ENCODE results near the gene YEATS4.
"Not testable (repeated sequence)": the region's sequence is repeated elsewhere in the genome, so short reads cannot be mapped to it uniquely, and the experiment has no call there.

YEATS4 gene

GRCh38 chr12:69359531-69360347, at the start of gene YEATS4:
YEATS4 (plus strand) TSS chr12:69359743; CDS start chr12:69359973, 230 bp downstream.
- peak; percentile 83 for DNase-seq (ENCODE audit: low read depth)

- no peak for DNase-seq (ENCODE audit: low read depth)
Observed at GRCh38 chr12:69313209-69313608, 46.3 kb upstream of the YEATS4 start.

- DNase-seq (ENCODE audit: low read depth): not testable (repeated sequence)
Observed at GRCh38 chr12:69316784-69317183, 42.8 kb upstream of the YEATS4 start.

- DNase-seq (ENCODE audit: low read depth): not testable (repeated sequence)
Observed at GRCh38 chr12:69317233-69317632, 42.3 kb upstream of the YEATS4 start.

- no peak for DNase-seq (ENCODE audit: low read depth)
Observed at GRCh38 chr12:69318225-69318624, 41.3 kb upstream of the YEATS4 start.

- no peak for DNase-seq (ENCODE audit: low read depth)
Observed at GRCh38 chr12:69321351-69321750, 38.2 kb upstream of the YEATS4 start.

- no peak for DNase-seq (ENCODE audit: low read depth)
Observed at GRCh38 chr12:69324797-69325466, 34.6 kb upstream of the YEATS4 start.

- no peak for DNase-seq (ENCODE audit: low read depth)
Observed at GRCh38 chr12:69328426-69328825, 31.1 kb upstream of the YEATS4 start.

- DNase-seq (ENCODE audit: low read depth): no peak
Observed at GRCh38 chr12:69329669-69330428, 29.7 kb upstream of the YEATS4 start.

- no peak for DNase-seq (ENCODE audit: low read depth)
Observed at GRCh38 chr12:69330475-69331473, 28.8 kb upstream of the YEATS4 start.

- no peak for DNase-seq (ENCODE audit: low read depth)
Observed at GRCh38 chr12:69331519-69331908, 28.0 kb upstream of the YEATS4 start.

GRCh38 chr12:69331909-69332684, 27.4 kb upstream of the YEATS4 start:
- no peak for DNase-seq (ENCODE audit: low read depth)

GRCh38 chr12:69332815-69333358, 26.7 kb upstream of the YEATS4 start:
- no peak for DNase-seq (ENCODE audit: low read depth)

GRCh38 chr12:69334158-69334557, 25.4 kb upstream of the YEATS4 start:
- no peak for DNase-seq (ENCODE audit: low read depth)

- no peak for DNase-seq (ENCODE audit: low read depth)
Observed at GRCh38 chr12:69337311-69338090, 22.0 kb upstream of the YEATS4 start.

GRCh38 chr12:69338120-69338859, 21.3 kb upstream of the YEATS4 start:
- peak; percentile 12 for DNase-seq (ENCODE audit: low read depth)

- DNase-seq (ENCODE audit: low read depth): no peak
Observed at GRCh38 chr12:69338936-69339335, 20.6 kb upstream of the YEATS4 start.

GRCh38 chr12:69339999-69340398, 19.5 kb upstream of the YEATS4 start:
- no peak for DNase-seq (ENCODE audit: low read depth)

- no peak for DNase-seq (ENCODE audit: low read depth)
Observed at GRCh38 chr12:69341328-69341727, 18.2 kb upstream of the YEATS4 start.
